GM18858 (cell line): Measurements from ENCODE around the gene IL6R.
"Not testable (repeated sequence)": the region's sequence is repeated elsewhere in the genome, so short reads cannot be mapped to it uniquely, and the experiment has no call there.

Experiments used
- ATAC-seq: cut with Tn5 transposase; IDR thresholded peaks from one replicate; pipeline ENCODE4 v1.9.1; 2021; ENCODE audit not compliant: unreplicated experiment

The IL6R gene

GRCh38 chr1:154404984-154405746, at the start of gene IL6R:
Gene IL6R, plus strand, starts transcription at chr1:154405343. Its CDS starts 287 bp downstream, at chr1:154405630.
- no peak for ATAC-seq

DNA sequence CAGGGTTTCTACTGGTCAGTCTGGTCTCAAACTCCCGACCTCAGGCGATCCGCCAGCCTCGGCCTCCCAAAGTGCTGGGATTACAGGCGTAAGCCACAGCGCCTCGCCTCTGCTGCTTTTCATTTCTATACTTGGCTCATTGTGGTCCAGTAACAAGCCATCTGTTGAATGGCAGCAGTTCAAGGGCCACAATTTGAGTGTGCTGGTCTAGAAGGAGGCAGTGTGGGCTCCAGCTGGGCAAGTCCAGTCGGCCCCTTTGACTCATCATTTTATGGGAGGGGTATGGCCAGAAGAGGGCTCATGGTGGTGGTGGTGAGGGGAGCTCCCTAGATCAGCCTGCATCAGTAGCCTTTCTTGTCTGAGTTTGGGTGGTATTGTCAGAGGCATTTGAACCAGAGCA, 46.6 kb upstream of the IL6R start:
- ATAC-seq: no peak

GRCh38 chr1:154360288-154360687, 44.9 kb upstream of the IL6R start:
- ATAC-seq: no peak

- ATAC-seq: not testable (repeated sequence)
Measured at GRCh38 chr1:154360881-154361280, 44.3 kb upstream of the IL6R start.

DNA sequence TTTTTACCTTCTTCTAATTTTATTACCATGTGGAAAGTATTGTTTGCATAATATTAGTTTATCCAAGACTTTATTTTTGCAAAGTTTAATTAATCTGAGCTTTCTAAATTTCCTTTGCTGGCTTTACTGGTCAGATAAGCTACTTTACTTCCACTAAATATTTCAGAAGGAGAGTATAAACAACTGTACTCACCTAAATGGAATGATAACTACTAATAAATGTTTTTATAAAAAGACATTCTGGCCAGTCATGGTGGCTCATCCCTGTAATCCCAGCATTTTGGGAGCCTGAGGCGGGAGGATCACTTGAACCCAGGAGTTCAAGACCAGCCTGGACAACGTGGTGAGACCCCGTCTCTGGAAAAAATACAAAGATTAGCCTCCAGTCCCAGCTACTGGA, 43.8 kb upstream of the IL6R start:
- no peak for ATAC-seq

GRCh38 chr1:154371436-154371835, 33.7 kb upstream of the IL6R start:
- no peak for ATAC-seq

GRCh38 chr1:154373777-154374357, 31.3 kb upstream of the IL6R start:
- ATAC-seq: not testable (repeated sequence)

- no peak for ATAC-seq
Measured at GRCh38 chr1:154379301-154379700, 25.8 kb upstream of the IL6R start.

DNA sequence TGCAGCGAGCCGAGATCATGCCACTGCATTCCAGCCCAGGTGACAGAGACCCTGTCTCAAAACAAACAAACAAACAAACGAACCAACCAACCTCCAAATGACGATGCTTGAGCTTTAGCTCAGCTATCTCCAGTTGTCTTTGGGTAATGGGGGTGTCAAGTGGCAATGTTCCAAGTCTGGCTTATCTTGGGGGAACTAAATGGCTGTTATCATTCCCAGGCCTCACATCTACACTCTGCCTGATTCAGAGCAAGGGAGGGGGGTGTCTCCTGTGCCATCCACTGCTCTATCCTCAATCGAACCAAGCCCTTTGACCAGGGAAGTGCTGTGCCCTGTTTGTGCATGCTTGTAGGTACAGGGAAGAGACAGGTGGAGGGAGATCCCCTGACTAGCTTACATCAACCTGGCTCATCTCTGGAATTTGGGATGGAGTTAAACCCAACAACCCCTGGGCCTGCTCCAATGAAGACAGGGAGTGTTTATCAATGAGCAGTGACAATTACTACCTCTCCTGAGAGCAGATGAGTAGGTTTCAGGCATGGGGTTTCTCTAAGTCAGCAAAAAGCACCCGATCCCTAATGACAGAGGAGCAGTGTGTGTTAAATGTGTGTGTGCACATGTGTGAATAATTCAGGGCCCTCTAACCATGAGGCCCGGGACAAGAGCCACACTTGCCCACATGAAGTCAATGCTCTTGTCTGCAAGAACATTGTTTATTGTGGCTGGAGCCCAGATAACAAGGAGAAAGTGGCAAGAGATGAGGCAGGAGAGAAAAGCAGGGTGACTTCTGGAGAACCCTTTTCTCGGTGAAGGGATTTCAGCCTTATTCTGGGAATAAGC, 20.3 kb upstream of the IL6R start:
- ATAC-seq: no peak

DNA sequence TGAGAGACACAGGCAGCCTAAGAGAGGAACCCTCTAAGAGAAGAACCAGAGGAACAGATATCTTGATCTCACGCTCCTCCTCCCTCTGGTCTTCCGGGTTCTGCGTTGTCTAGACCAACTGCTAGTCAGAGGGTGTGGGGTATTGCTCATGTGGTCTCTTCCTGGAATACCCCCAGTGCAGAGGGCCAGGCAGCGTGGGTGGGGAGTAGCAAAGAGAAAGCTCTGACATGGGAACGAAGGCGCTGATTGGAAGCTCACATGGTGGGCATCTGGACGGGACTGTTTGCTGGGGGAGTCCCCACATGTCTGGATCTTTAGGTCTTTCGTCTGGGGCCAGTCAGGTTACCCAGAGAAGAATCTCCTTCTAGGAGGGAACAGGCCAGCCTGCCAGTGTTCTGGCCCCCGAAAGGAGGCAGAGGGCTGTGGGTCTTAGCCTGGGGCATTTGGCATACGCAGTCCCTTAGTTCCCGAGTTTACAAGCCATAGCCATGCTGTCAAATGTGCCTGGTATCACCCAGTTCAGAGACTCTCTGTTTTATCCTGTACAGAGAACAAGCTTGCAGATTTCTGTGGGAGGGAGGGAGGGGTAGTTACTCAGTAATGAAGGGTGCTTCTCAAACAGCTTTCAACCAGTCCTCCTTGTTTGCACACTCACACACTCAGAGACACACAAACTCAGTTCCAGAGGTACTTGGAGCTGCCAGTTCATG, 18.3 kb upstream of the IL6R start:
- ATAC-seq: no peak

- ATAC-seq: no peak
Measured at GRCh38 chr1:154391086-154391770, 13.9 kb upstream of the IL6R start.

GRCh38 chr1:154398141-154398540, 7.0 kb upstream of the IL6R start:
- ATAC-seq: no peak

DNA sequence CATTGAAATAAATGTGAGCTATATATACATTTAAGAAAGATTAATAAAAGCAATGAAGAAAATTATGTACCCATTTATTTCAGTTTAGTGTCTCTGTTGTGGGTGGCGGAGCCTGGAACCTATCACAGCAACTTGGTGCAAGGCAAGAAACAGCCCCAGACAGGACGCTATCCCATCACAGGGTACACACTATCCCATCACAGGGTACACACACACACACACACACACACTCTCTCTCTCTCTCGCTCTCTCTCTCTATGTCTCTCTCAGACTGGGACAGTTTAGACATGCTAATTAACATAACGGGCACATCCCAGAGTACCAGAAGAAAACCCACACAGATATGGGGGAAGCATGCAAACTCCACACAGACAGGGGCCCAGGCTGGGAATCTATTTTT, 6.5 kb upstream of the IL6R start:
- ATAC-seq: no peak

DNA sequence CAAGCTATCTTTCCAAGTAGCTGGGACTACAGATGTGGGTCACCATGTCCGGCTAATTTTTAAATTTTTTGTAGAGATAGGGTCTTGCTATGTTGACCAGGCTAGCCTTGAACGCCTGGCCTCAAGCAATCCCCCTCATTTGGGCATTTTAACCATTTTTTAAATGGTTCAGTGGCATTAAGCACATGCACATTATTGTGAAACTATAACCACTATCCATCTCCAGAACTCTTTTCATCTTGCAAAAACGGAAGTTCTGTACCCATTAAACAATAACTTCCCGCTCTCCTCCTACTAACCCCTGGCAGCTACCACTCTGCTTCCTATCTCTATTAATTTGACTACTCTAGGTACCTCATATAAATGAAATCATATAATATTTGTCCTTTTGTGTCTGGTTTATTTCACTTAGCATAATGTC, 4.8 kb upstream of the IL6R start:
- no peak for ATAC-seq

- no peak for ATAC-seq
Measured at GRCh38 chr1:154402409-154402921, 2.7 kb upstream of the IL6R start.

GRCh38 chr1:154403261-154403943, 1.7 kb upstream of the IL6R start:
- ATAC-seq: no peak

GRCh38 chr1:154403983-154404382, 1.2 kb upstream of the IL6R start:
- ATAC-seq: no peak

GRCh38 chr1:154404511-154404931, 622 bp upstream of the IL6R start:
- ATAC-seq: no peak

- ATAC-seq: no peak
Measured at GRCh38 chr1:154405747-154406571, 816 bp downstream of the IL6R start.
